HEK293 (cell line): ENCODE measurements around the gene TTC39A.

Experiments used
- CTCF ChIA-PET: fragments of 350-600 bp; formaldehyde crosslinking; extraction: SDS; loops from one replicate; lab custom pipeline; 2021; ENCODE audit warnings: antibody characterized with exemption; lab: Yijun Ruan, JAX
- POLR2A ChIA-PET: fragments of 300-600 bp; formaldehyde crosslinking; extraction: SDS; loops from one replicate; lab custom pipeline; 2020; ENCODE audit warnings: antibody characterized with exemption, inconsistent platforms; lab: Yijun Ruan, JAX
- H3K27ac ChIP-seq: fragments of 200-500 bp; sonication (Bioruptor generic); 2 replicates; pipeline ENCODE4 v1.5.1; 2014; ENCODE audit warnings: low read depth, low read length, control low read depth, inconsistent platforms; ENCODE audit errors: extremely low read depth
- H3K36me3 ChIP-seq, 2 experiments: fragments of 200-500 bp in 1 of 2; sonication (Bioruptor generic) in 1 of 2; 1 replicate in 1 of 2; 2 replicates in 1 of 2; pipeline ENCODE4 v1.5.1; 2014 to 2017; ENCODE audit warnings: inconsistent platforms in 2 of 2, low read length in 2 of 2; ENCODE audit not compliant: control insufficient read depth in 2 of 2, insufficient read depth in 1 of 2
- H3K4me1 ChIP-seq: fragments of 200-500 bp; sonication (Bioruptor generic); 2 replicates; pipeline ENCODE4 v1.5.1; 2014; ENCODE audit warnings: mild to moderate bottlenecking, low read length, inconsistent platforms; ENCODE audit not compliant: control insufficient read depth, insufficient read depth
- H3K4me3 ChIP-seq: 2 replicates; pipeline ENCODE4 v1.5.1; 2011; ENCODE audit warnings: low read depth, mild to moderate bottlenecking, control low read depth, low read length, moderate library complexity
- H3K9me3 ChIP-seq: fragments of 200-500 bp; sonication (Bioruptor generic); 2 replicates; pipeline ENCODE4 v1.5.1; 2014; ENCODE audit warnings: low read depth, low read length, inconsistent platforms; ENCODE audit not compliant: control insufficient read depth, insufficient read depth
- BCL11B ChIP-seq: fragments of 450-650 bp; formaldehyde crosslinking; IDR thresholded peaks from 2 replicates; pipeline ENCODE4 v1.5.1; 2016; ENCODE audit warnings: low read depth, missing biosample characterization, missing genetic modification characterization
- KLF9 ChIP-seq: fragments of 450-650 bp; formaldehyde crosslinking; IDR thresholded peaks from 2 replicates; pipeline ENCODE4 v1.5.1; 2016; ENCODE audit warnings: missing biosample characterization, missing genetic modification characterization, low read depth
- MEIS1 ChIP-seq: sonication (generic); formaldehyde crosslinking; IDR thresholded peaks from 2 replicates; pipeline ENCODE4 v1.8.1; 2022; ENCODE audit warnings: missing genetic modification reagents, mild to moderate bottlenecking, borderline replicate concordance
- MZF1 ChIP-seq: fragments of 450-650 bp; formaldehyde crosslinking; IDR thresholded peaks from 2 replicates; pipeline ENCODE4 v1.5.1; 2017; ENCODE audit warnings: missing biosample characterization, missing genetic modification characterization, borderline replicate concordance
- RBAK ChIP-seq: fragments of 450-650 bp; formaldehyde crosslinking; IDR thresholded peaks from 2 replicates; pipeline ENCODE4 v1.5.1; 2016; ENCODE audit warnings: missing biosample characterization, missing genetic modification characterization
- SCRT2 ChIP-seq: fragments of 450-650 bp; formaldehyde crosslinking; IDR thresholded peaks from 2 replicates; pipeline ENCODE4 v1.5.1; 2016; ENCODE audit warnings: missing biosample characterization, missing genetic modification characterization
- ZBTB1 ChIP-seq: fragments of 450-650 bp; formaldehyde crosslinking; IDR thresholded peaks from 2 replicates; pipeline ENCODE4 v1.5.1; 2016; ENCODE audit warnings: missing biosample characterization, missing genetic modification characterization
- ZBTB17 ChIP-seq: fragments of 450-650 bp; formaldehyde crosslinking; IDR thresholded peaks from 2 replicates; pipeline ENCODE4 v1.5.1; 2016; ENCODE audit warnings: missing biosample characterization, missing genetic modification characterization
- ZFP3 ChIP-seq: fragments of 450-650 bp; formaldehyde crosslinking; IDR thresholded peaks from 2 replicates; pipeline ENCODE4 v1.5.1; 2016; ENCODE audit warnings: low read depth, missing biosample characterization, missing genetic modification characterization
- ZFP37 ChIP-seq: fragments of 450-650 bp; formaldehyde crosslinking; IDR thresholded peaks from 2 replicates; pipeline ENCODE4 v1.5.1; 2016; ENCODE audit warnings: missing biosample characterization, missing genetic modification characterization
- ZFP41 ChIP-seq: fragments of 450-650 bp; formaldehyde crosslinking; IDR thresholded peaks from 2 replicates; pipeline ENCODE4 v1.5.1; 2016; ENCODE audit warnings: missing biosample characterization, missing genetic modification characterization, borderline replicate concordance
- ZNF133 ChIP-seq: fragments of 450-650 bp; formaldehyde crosslinking; IDR thresholded peaks from 2 replicates; pipeline ENCODE4 v1.5.1; 2016; ENCODE audit warnings: missing biosample characterization, missing genetic modification characterization
- ZNF138 ChIP-seq: fragments of 450-650 bp; formaldehyde crosslinking; IDR thresholded peaks from 2 replicates; pipeline ENCODE4 v1.5.1; 2016; ENCODE audit warnings: missing biosample characterization, missing genetic modification characterization, borderline replicate concordance
- ZNF19 ChIP-seq: fragments of 450-650 bp; formaldehyde crosslinking; IDR thresholded peaks from 2 replicates; pipeline ENCODE4; 2016; ENCODE audit warnings: missing biosample characterization, missing genetic modification characterization, low read depth
- ZNF202 ChIP-seq: fragments of 450-650 bp; formaldehyde crosslinking; IDR thresholded peaks from 2 replicates; pipeline ENCODE4 v1.5.1; 2016; ENCODE audit warnings: missing biosample characterization, missing genetic modification characterization, borderline replicate concordance
- ZNF23 ChIP-seq: fragments of 450-650 bp; formaldehyde crosslinking; IDR thresholded peaks from 2 replicates; pipeline ENCODE4 v1.5.1; 2016; ENCODE audit warnings: missing biosample characterization, missing genetic modification characterization, borderline replicate concordance
- ZNF311 ChIP-seq: fragments of 450-650 bp; formaldehyde crosslinking; IDR thresholded peaks from 2 replicates; pipeline ENCODE4 v1.5.1; 2017; ENCODE audit warnings: missing biosample characterization, missing genetic modification characterization, borderline replicate concordance
- ZNF391 ChIP-seq: fragments of 450-650 bp; formaldehyde crosslinking; IDR thresholded peaks from 2 replicates; pipeline ENCODE4 v1.5.1; 2016; ENCODE audit warnings: low read depth, missing biosample characterization, missing genetic modification characterization, borderline replicate concordance
- ZNF513 ChIP-seq: fragments of 450-650 bp; IDR thresholded peaks from 2 replicates; pipeline ENCODE4 v1.5.1; 2018; ENCODE audit warnings: missing biosample characterization, missing genetic modification characterization
- ZNF558 ChIP-seq: fragments of 450-650 bp; formaldehyde crosslinking; IDR thresholded peaks from 2 replicates; pipeline ENCODE4 v1.5.1; 2016; ENCODE audit warnings: missing biosample characterization, missing genetic modification characterization
- ZNF561 ChIP-seq: fragments of 450-650 bp; IDR thresholded peaks from 2 replicates; pipeline ENCODE4 v1.5.1; 2018; ENCODE audit warnings: missing biosample characterization, missing genetic modification characterization, borderline replicate concordance
- ZNF658 ChIP-seq: fragments of 450-650 bp; formaldehyde crosslinking; IDR thresholded peaks from 2 replicates; pipeline ENCODE4; 2016; ENCODE audit warnings: missing biosample characterization, missing genetic modification characterization
- ZNF660 ChIP-seq: fragments of 450-650 bp; IDR thresholded peaks from 2 replicates; pipeline ENCODE4 v1.5.1; 2018; ENCODE audit warnings: missing biosample characterization, mild to moderate bottlenecking, missing genetic modification characterization
- ZNF707 ChIP-seq: fragments of 450-650 bp; formaldehyde crosslinking; IDR thresholded peaks from 2 replicates; pipeline ENCODE4 v1.5.1; 2016; ENCODE audit warnings: missing biosample characterization, missing genetic modification characterization
- ZNF776 ChIP-seq: fragments of 450-650 bp; formaldehyde crosslinking; IDR thresholded peaks from 2 replicates; pipeline ENCODE4 v1.5.0; 2017; ENCODE audit warnings: missing biosample characterization, missing genetic modification characterization, borderline replicate concordance
- ZNF791 ChIP-seq: fragments of 450-650 bp; formaldehyde crosslinking; IDR thresholded peaks from 2 replicates; pipeline ENCODE4 v1.5.1; 2016; ENCODE audit warnings: missing biosample characterization, missing genetic modification characterization
- ZSCAN16 ChIP-seq: fragments of 450-650 bp; formaldehyde crosslinking; IDR thresholded peaks from 2 replicates; pipeline ENCODE4 v1.5.1; 2016; ENCODE audit warnings: missing biosample characterization, missing genetic modification characterization
- TF ChIP-seq, protein P1 (sequence below): fragments of 450-650 bp; formaldehyde crosslinking; IDR thresholded peaks from 2 replicates; pipeline ENCODE4 v1.5.1; 2017; ENCODE audit warnings: missing biosample characterization, missing genetic modification characterization

The TTC39A gene

DNA sequence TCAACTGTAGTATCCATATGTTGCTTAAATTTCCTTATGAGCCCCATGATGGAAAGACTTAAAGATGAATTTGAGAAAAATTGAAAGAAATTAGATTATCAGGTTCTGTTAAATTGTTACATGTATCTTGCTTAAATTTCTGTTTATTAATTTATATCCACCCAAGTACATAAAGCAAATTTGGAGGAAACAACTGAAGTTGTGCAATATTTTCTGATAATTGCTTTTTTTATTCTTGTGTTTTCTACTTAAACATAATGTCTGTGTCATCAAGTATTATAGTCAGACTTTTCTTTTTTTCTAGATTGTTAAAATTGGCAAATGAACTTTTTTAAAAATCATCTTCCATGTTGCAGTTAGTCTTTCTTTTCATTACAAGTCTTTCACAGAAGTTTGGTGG, 57.4 kb downstream of the TTC39A start:
- peaks cover 6% of the 10 kb centered on the region for H3K4me1 ChIP-seq
- no peak overlapping the region for H3K27ac ChIP-seq
- ChIA-PET CTCF (no interaction called here), POLR2A (no interaction called here)
- no peak overlapping the region for H3K4me3 ChIP-seq
- H3K9me3 ChIP-seq: no peaks in the 10 kb centered on the region
- peaks cover 3 to 30% of the 10 kb centered on the region in 2 experiments; a peak in 2 of 3 replicates for H3K36me3 ChIP-seq
- no peak for TF ChIP-seq ZNF138
- no peak for TF ChIP-seq ZNF311 (tag by site-specific recombination)
- no peak for TF ChIP-seq ZNF23 (tag by site-specific recombination)
- TF ChIP-seq ZNF133: no peak
- no peak for TF ChIP-seq ZNF660 (tag by site-specific recombination)
- TF ChIP-seq, all 188 proteins: peak for 0

GRCh38 chr1:51270751-51271150, 59.6 kb downstream of the TTC39A start:
- ChIA-PET POLR2A (no interaction called here), CTCF (no interaction called here)
- Histone ChIP-seq H3K36me3 (peaks cover 3 to 30% of the 10 kb centered on the region in 2 experiments; a peak in 2 of 3 replicates), H3K27ac (no peak overlapping the region), H3K4me1 (peaks cover 2% of the 10 kb centered on the region; the same call in 1 of the 2 replicates), H3K4me3 (no peak overlapping the region), H3K9me3 (no peaks in the 10 kb centered on the region)
- TF ChIP-seq BCL11B (tag by site-specific recombination): no peak
- no peak for TF ChIP-seq MEIS1 (CRISPR knock-in tag)
- no peak for TF ChIP-seq ZNF513 (tag by site-specific recombination)
- TF ChIP-seq SCRT2 (tag by site-specific recombination): peak; percentile 48; the same call in 1 of the 2 replicates
- no peak for TF ChIP-seq ZNF558 (tag by site-specific recombination)
- TF ChIP-seq, protein P1, sequence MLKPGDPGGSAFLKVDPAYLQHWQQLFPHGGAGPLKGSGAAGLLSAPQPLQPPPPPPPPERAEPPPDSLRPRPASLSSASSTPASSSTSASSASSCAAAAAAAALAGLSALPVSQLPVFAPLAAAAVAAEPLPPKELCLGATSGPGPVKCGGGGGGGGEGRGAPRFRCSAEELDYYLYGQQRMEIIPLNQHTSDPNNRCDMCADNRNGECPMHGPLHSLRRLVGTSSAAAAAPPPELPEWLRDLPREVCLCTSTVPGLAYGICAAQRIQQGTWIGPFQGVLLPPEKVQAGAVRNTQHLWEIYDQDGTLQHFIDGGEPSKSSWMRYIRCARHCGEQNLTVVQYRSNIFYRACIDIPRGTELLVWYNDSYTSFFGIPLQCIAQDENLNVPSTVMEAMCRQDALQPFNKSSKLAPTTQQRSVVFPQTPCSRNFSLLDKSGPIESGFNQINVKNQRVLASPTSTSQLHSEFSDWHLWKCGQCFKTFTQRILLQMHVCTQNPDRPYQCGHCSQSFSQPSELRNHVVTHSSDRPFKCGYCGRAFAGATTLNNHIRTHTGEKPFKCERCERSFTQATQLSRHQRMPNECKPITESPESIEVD (tag by site-specific recombination): peak; percentile 44; the same call in 1 of the 2 replicates
- TF ChIP-seq ZNF776 (tag by site-specific recombination): no peak
- TF ChIP-seq KLF9 (tag by site-specific recombination): no peak
- TF ChIP-seq ZBTB17: peak; percentile 93
- no peak for TF ChIP-seq ZSCAN16

DNA sequence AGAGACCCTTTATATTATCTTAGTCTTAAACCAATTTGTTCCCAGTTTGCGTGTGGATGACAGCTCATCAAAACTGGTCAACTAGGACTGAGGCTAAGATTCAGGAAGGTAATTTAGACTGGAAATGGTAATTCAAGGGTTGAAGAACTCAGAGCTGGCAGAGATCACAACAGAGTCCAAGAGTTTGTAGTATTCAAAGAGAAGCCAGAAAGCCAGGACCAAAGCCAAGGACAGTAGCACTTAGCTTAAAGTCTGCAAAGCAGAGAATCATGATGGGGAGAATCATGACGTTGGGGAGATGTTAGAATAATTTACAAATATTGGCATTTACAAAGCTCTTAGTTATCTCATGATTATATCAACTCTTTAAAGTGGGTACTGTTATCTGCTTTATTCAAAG, 61.7 kb downstream of the TTC39A start:
- Histone ChIP-seq H3K27ac (no peak overlapping the region), H3K36me3 (peaks cover 3 to 26% of the 10 kb centered on the region in 2 experiments; a peak in 2 of 3 replicates), H3K4me1 (peaks cover 7% of the 10 kb centered on the region), H3K4me3 (no peak overlapping the region), H3K9me3 (no peaks in the 10 kb centered on the region)
- POLR2A ChIA-PET: no interaction called here
- CTCF ChIA-PET: interaction anchor here (0.7 to 1.4 kb wide), 5 partner anchors 9 to 339 kb away, joined by 3 to 5 read pairs (median 3); no protein-coding TSS in a partner anchor
- no peak for TF ChIP-seq RBAK (tag by site-specific recombination)
- TF ChIP-seq ZNF202 (tag by site-specific recombination): no peak
- TF ChIP-seq ZNF791: no peak
- no peak for TF ChIP-seq ZNF391 (tag by site-specific recombination)
- TF ChIP-seq ZNF561 (tag by site-specific recombination): no peak
- TF ChIP-seq ZNF660 (tag by site-specific recombination): no peak
- no peak for TF ChIP-seq ZFP41 (tag by site-specific recombination)
- TF ChIP-seq ZBTB1: no peak
- no peak for TF ChIP-seq ZFP37 (tag by site-specific recombination)
- TF ChIP-seq ZFP3 (tag by site-specific recombination): no peak
- TF ChIP-seq MZF1 (tag by site-specific recombination): no peak
- TF ChIP-seq ZNF19: no peak
- no peak for TF ChIP-seq ZNF658 (tag by site-specific recombination)
- no peak for TF ChIP-seq ZNF707
